ENCODE measurements around the gene REPS1.

DNA sequence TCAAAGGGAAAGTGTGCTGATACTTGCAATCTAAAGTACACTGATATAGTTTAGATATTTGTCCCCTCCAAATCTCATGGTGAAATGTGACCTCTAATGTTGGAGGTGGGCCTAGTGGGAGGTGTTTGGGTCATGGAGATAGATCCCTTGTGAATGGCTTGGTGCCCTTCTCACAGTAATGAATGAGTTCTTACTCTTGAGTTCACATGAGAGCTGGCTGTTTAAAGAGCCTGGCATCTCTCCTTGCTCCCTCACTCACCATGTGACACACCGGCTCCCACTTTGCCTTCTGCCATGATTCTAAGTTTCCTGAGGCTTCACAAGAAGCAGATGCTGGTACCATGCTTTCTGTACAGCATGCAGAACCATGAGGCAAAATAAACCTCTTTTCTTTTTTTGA lies 78.1 kb downstream of the REPS1 start:
- TF ChIP-seq TARDBP (IDR thresholded peaks at IDR 0.05) (no peak), SP1 (IDR thresholded peaks at IDR 0.05) (no peak), FOXA1 (IDR thresholded peaks at IDR 0.05) (no peak)
- TF ChIP-seq, protein P1, sequence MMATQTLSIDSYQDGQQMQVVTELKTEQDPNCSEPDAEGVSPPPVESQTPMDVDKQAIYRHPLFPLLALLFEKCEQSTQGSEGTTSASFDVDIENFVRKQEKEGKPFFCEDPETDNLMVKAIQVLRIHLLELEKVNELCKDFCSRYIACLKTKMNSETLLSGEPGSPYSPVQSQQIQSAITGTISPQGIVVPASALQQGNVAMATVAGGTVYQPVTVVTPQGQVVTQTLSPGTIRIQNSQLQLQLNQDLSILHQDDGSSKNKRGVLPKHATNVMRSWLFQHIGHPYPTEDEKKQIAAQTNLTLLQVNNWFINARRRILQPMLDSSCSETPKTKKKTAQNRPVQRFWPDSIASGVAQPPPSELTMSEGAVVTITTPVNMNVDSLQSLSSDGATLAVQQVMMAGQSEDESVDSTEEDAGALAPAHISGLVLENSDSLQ (IDR thresholded peaks at IDR 0.05) = no peak

All from HEK293T (cell line).